Bronchial epithelial cell (primary cell): ENCODE results near the gene SUMO1. TPM values are rescaled to one million over a fixed set of nuclear protein-coding genes. Genes with fewer than 3 reads are reported as not detected.
"Not testable (repeated sequence)": the region's sequence is repeated elsewhere in the genome, so short reads cannot be mapped to it uniquely, and the experiment has no call there.

Source experiments
- DNase-seq: peaks from one replicate; pipeline ENCODE4 v3.0.0-alpha.2; 2010; ENCODE audit warnings: low read depth
- FAIRE-seq: peaks from 2 replicates; lab custom pipeline; 2011; peaks lifted over from hg19 to GRCh38; lab: Jason Lieb, UNC
- H3K27me3 ChIP-seq: 2 replicates; pipeline ENCODE4 v1.5.1; 2011; ENCODE audit warnings: low read length; ENCODE audit not compliant: control insufficient read depth, insufficient read depth
- H3K36me3 ChIP-seq: 2 replicates; pipeline ENCODE4 v1.5.1; 2011; ENCODE audit warnings: low read length; ENCODE audit not compliant: control insufficient read depth, insufficient read depth
- H3K4me3 ChIP-seq: 2 replicates; pipeline ENCODE4 v1.5.1; 2011; ENCODE audit warnings: mild to moderate bottlenecking, low read depth, low read length, control low read depth
- total RNA-seq: library from RNA; depleted of rRNA; stranded (reverse); fragments of >200 nt; gene quantifications from 2 replicates; pipeline ENCODE4 v1.2.1, GENCODE V29; 2014
- TF ChIP-seq, protein P1 (sequence below): IDR thresholded peaks from 2 replicates; pipeline ENCODE4 v1.5.1; 2011; ENCODE audit warnings: mild to moderate bottlenecking, moderate library complexity, low read length, control low read depth, inconsistent platforms; ENCODE audit not compliant: insufficient read depth, severe bottlenecking

Gene SUMO1
- total RNA-seq = 97.7 and 108 TPM in 2 replicates

DNA sequence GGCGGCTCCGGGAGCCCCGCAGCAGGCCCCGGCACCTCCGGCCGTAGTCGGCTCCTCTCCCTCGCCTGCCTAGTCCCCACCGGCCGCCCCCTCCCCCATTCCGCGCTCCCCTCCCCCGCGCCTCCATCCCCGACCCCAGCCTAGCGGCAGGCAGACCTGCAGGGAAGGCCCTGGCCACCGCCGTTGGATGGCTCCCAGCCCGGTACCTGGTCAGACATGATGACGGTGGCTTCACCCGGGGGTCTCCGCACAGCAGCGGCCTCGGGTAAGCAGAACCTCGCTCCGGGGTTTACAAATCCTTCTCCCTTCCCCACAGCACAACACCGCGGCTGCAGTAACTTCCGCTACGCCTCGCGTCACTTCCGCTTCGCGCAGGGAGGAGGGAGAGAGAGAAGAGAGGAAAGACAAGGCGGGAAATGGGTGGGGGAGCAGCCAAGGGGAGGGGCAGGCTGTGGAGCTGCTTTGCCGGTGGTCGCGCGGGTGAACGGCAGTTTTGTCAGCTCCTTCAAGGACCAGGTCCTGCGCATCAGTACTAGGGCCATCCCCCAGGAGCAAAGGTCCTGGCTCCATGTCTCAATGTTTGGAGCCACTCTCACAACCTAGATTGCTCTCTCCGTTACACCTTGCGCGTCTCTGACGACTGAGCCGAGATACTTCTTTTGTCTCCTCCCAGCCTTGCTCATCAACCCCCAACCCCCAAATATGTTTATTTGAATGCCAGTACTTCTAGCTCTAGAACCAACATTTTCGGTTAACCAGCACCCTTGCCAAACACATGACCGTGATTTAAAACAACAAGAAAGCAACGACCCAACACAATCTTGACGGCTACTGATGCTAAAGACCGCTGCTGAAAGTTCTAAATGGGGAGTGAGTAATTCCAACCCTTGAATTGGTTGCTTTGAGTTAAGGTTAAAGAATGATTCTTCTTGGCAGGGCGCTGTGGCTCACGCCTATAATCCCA, at the start of gene SUMO1:
Gene SUMO1, minus strand, starts transcription at position 364 of the 964 bp plus-strand sequence. Its CDS starts 146 bp downstream, at position 218.
- DNase-seq = peak; percentile 79
- no peaks in the 10 kb centered on the region for H3K36me3 ChIP-seq
- no peaks in the 10 kb centered on the region for H3K27me3 ChIP-seq
- TF ChIP-seq, protein P1, sequence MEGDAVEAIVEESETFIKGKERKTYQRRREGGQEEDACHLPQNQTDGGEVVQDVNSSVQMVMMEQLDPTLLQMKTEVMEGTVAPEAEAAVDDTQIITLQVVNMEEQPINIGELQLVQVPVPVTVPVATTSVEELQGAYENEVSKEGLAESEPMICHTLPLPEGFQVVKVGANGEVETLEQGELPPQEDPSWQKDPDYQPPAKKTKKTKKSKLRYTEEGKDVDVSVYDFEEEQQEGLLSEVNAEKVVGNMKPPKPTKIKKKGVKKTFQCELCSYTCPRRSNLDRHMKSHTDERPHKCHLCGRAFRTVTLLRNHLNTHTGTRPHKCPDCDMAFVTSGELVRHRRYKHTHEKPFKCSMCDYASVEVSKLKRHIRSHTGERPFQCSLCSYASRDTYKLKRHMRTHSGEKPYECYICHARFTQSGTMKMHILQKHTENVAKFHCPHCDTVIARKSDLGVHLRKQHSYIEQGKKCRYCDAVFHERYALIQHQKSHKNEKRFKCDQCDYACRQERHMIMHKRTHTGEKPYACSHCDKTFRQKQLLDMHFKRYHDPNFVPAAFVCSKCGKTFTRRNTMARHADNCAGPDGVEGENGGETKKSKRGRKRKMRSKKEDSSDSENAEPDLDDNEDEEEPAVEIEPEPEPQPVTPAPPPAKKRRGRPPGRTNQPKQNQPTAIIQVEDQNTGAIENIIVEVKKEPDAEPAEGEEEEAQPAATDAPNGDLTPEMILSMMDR = no peak
- no peak for FAIRE-seq
- H3K4me3 ChIP-seq = peak within 1 kb of the TSS; percentile 67

DNA sequence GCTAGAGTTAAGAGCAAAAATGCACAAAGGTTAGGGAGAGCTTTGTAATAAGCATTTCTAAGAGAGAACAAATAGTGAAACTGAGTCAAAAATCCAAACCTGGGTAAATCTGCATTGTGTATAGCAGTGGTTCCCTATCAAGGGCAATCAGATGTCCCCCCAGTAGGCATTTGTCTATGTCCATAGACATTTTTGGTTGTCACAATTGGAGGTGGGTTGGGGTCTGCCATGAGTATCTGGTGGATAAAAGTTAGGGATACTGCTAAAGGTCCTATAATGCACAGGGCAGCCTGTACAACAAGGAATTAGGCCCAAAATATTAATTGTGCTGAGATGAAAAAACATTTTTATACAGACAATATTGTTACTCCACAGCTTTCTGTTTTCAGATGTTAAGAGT, 48.2 kb upstream of the SUMO1 start:
- TF ChIP-seq, protein P1 = no peak
- H3K4me3 ChIP-seq = no peak overlapping the region
- no peak for DNase-seq
- H3K27me3 ChIP-seq = no peaks in the 10 kb centered on the region
- peaks cover 22% of the 10 kb centered on the region for H3K36me3 ChIP-seq
- no peak for FAIRE-seq

DNA sequence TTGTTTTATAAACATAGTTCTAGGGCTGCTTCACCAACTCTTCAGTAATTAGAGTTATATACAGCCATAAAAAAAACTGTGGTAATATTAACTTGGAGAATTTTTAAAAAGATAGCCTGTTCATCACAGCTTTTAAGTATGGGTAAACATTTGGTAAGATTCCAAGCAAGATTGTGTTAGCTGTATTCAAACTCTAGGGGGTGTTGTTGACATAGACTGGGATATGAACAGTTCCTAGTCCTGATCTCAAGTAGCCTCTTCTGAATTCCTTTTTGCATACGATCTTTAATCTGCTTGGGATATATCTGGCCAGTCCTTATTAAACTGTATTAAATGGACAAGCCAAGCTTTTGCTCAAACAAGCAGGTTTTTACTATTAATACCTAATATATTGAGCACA, 40.5 kb upstream of the SUMO1 start:
- FAIRE-seq = no peak
- TF ChIP-seq, protein P1 = peak; percentile 28
- H3K36me3 ChIP-seq = peaks cover 12% of the 10 kb centered on the region

DNA sequence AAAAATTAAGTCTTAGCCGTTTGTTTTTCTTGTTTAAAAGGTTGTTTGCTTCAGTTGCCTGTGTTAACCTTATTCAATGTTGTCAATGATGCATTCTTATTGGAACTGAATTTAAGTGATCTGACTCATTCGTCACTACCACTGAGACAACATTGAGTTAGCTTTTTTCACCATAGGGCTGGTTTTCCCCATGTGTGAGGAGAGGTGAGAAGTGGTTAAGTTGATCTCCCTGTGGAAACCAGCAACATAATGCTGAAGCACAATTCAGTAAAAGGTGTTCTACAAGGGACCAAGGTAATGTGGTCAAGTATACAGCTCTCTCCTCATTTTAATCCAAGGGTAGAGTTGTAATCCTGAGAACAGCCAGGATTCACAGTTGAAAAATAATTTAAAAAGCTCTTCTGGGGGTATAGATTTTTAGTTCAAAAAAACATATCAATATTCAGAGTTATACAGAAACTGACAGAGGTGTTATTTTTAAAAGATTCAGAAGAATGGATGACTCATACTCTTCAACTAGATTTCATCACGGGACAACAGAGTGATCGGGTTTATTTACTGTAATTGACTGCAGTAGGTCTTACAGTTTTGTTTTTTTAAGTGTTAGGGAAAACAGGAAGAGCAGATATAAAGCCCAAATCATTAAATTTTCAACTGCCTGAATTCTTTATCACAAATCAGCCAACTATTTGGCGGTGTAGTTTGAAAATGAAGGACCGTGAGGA, 39.8 kb upstream of the SUMO1 start:
- DNase-seq (peak; percentile 86), FAIRE-seq (no peak)
- Histone ChIP-seq H3K36me3 (peaks cover 12% of the 10 kb centered on the region), H3K27me3 (no peaks in the 10 kb centered on the region), H3K4me3 (no peak overlapping the region)
- TF ChIP-seq, protein P1 = no peak

More for the DNA sequence above, 40.5 kb upstream of the SUMO1 start:
- Histone ChIP-seq H3K4me3 (no peak overlapping the region), H3K27me3 (no peaks in the 10 kb centered on the region)
- DNase-seq = peak; percentile 59

DNA sequence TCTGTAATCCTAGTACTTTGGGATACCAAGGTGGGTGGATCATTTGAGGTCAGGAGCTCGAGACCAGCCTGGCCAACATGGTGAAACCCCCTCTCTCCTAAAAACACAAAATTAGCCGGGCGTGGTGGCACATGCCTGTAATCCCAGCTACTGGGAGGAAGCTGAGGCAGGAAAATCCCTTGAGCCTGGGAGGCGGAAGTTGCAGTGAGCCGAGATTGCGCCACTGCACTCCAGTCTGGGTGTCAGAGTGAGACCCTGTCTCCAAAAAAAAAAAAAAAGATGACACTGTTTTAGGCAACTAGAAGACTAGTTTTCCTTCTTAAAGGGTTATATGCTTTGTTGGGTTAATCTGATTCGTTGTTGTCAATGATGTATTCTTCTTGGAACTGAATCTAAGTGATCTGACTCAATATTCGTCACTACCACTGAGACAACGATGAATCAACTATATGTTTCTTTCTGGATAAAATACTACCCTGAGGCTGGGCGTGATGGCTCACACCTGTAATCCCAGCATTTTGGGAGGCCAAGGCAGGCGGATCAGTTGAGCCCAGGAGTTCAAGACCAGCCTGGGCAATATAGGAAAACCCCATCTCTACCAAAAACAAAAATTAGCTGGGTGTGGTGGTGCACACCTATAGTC, 37.8 kb upstream of the SUMO1 start:
- not testable (repeated sequence) for H3K27me3 ChIP-seq, H3K4me3 ChIP-seq, H3K36me3 ChIP-seq, FAIRE-seq
- peak; percentile 99 for DNase-seq
